ENCODE measurements around the gene CSRP2.

CSRP2 gene

DNA sequence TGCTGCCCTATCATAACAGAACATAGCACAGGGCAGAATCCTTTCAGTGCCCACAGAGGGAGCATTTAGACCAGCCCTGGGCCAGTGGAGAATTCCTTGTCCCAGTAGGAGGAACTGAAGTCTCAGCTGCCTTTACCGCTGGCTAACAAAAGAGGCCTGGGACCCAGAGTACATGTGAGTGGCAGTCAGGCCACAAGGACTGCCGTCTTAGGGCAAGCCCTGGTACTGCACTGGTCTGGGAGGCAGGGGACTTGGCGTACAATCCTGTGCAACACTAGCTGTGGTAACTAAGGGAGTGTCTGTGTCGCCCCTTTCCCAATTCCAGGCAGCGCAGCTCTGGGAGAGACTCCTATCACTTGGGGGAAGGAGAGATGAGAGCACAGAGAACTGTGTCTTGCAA is 17.0 kb upstream of the CSRP2 start:
- TF ChIP-seq, protein P1, sequence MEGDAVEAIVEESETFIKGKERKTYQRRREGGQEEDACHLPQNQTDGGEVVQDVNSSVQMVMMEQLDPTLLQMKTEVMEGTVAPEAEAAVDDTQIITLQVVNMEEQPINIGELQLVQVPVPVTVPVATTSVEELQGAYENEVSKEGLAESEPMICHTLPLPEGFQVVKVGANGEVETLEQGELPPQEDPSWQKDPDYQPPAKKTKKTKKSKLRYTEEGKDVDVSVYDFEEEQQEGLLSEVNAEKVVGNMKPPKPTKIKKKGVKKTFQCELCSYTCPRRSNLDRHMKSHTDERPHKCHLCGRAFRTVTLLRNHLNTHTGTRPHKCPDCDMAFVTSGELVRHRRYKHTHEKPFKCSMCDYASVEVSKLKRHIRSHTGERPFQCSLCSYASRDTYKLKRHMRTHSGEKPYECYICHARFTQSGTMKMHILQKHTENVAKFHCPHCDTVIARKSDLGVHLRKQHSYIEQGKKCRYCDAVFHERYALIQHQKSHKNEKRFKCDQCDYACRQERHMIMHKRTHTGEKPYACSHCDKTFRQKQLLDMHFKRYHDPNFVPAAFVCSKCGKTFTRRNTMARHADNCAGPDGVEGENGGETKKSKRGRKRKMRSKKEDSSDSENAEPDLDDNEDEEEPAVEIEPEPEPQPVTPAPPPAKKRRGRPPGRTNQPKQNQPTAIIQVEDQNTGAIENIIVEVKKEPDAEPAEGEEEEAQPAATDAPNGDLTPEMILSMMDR (IDR thresholded peaks at IDR 0.05; ENCODE audit: borderline replicate concordance, control extremely low read depth, extremely low read depth, insufficient read depth, missing control alignments): no peak
- no peak for DNase-seq (ENCODE audit: low spot score)
- in situ Hi-C loops (cut with MboI; ENCODE audit: low sequenced_read_pairs, unreplicated experiment): no loop called here

DNA sequence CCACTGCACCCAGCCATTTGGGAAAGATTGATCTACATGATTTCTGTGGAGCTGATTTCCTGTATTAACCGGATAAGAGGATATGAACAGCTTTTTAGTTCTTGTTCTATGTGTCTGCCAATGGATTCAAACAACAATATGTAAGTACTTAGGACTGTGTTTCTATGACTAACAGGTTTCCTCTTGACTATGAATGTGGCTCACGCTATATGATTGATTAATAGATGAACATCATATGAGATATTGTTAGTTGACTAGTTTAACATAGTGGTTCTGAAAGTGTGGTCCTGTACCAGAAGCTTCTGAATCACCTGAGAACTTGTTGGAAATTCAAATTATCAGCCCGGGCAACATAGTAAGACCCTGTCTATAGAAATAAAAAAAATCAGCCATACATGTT is 12.8 kb upstream of the CSRP2 start:
- in situ Hi-C loops (cut with MboI; ENCODE audit: low sequenced_read_pairs, unreplicated experiment): no loop called here
- no peak for DNase-seq (ENCODE audit: low spot score)
- TF ChIP-seq, protein P1 (IDR thresholded peaks at IDR 0.05; ENCODE audit: borderline replicate concordance, control extremely low read depth, extremely low read depth, insufficient read depth, missing control alignments): no peak

DNA sequence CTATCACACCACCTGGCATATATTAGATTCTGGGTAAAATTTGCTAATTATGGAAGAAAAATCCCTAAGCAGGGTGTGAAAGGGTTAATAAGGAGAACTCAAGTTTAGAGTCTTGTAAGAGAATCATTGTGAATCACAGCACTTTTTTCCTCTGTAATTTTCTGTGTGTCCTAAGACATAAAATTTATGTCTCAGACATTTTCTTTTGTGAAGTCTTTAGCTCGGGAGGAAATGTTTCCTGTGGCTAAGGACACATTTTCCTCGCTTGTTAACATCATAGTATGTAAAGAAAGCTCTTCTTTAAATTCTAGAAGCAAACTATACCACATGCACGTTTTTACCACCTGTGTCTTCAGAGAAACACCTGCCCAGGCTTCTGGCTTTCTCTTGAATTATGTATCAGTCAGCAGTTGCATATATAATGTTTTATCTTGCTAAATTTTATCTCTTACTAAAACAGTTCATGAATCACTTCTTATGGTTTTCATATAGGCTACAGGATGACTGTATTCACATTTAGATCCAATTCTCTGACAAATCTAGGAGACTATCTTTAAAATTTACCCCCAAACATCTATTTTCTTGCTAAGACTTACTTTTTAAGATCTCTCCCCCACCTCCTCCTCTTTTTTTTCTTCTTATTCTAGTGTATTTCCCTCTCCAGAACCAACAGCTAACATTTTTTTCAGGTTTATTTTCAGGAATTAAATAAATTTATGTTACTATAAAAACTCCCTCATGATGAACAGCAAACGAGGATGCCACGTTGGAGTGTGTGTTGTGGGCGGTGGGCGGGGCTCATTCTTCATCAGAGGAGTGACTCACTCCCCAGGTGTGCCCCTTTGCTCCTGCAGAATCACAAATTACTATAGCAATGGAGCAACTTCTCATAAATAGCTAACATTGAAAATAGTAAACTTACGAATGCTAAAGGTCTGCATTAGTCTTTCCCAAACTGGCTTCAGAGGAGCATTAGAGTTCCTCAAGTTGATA is 11.6 kb upstream of the CSRP2 start:
- in situ Hi-C loops (cut with MboI; ENCODE audit: low sequenced_read_pairs, unreplicated experiment): no loop called here
- DNase-seq (ENCODE audit: low spot score): no peak
- TF ChIP-seq, protein P1 (IDR thresholded peaks at IDR 0.05; ENCODE audit: borderline replicate concordance, control extremely low read depth, extremely low read depth, insufficient read depth, missing control alignments): no peak

DNA sequence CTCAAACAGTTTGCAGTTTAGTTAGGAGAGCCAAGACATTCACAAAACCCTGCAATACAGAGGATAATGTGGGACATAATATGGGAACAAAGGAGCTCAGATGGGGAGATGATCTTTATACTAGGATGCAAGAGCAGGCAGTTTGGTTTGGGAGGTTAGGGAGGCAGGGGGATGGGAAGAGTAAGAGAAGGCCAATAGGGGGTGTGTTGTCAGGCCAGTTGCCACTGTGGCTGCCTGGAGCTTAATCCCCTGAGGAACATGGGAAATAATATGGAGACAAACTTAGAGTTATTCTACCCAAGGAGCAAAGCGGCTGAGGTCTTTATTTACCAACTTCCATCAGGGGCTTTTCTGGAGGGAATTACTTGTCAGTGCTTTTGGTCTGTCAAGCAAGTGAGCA is 10.0 kb upstream of the CSRP2 start:
- DNase-seq (ENCODE audit: low spot score): no peak
- TF ChIP-seq, protein P1 (IDR thresholded peaks at IDR 0.05; ENCODE audit: borderline replicate concordance, control extremely low read depth, extremely low read depth, insufficient read depth, missing control alignments): no peak
- in situ Hi-C loops (cut with MboI; ENCODE audit: low sequenced_read_pairs, unreplicated experiment): no loop called here

DNA sequence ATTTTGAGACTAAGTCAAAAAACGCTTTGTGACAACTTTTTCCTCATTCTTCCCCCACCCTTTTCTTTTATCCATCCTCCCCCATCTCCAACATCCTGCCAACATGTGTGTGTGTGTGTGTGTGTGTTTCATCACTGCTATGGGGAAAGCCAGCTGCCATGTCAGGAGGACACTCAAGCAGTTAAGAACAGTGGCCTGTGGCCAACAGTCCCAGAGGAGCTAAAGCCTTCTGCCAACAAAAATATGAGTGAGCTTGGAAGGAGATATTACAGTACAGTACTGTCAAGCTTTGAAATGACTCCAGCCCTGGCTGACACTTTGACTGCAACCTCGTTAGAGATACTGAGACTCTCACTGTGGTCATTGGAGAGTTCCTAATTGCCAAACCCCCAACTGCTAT is 5.0 kb upstream of the CSRP2 start:
- no peak for DNase-seq (ENCODE audit: low spot score)
- TF ChIP-seq, protein P1 (IDR thresholded peaks at IDR 0.05; ENCODE audit: borderline replicate concordance, control extremely low read depth, extremely low read depth, insufficient read depth, missing control alignments): no peak
- in situ Hi-C loops (cut with MboI; ENCODE audit: low sequenced_read_pairs, unreplicated experiment): no loop called here

DNA sequence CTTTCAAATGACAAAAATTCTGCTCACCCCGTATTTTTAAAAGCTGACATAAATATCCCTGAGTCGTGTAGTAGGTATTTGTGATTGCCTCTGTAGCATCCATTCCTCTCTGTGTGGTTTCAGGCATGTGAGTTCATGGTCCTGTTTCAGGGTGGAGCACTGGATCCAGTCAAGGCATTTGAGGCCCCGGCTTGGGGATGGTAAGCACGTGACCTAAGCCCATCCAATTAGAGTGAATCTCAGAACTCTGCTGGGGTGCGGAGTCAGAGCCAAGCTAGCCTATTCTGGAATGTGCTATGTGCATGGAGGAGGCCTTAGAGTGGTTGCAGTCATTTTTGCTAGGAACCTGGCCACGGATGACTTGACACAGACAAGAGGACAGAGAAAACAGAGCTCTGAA is 4.3 kb upstream of the CSRP2 start:
- in situ Hi-C loops (cut with MboI; ENCODE audit: low sequenced_read_pairs, unreplicated experiment): no loop called here
- TF ChIP-seq, protein P1 (IDR thresholded peaks at IDR 0.05; ENCODE audit: borderline replicate concordance, control extremely low read depth, extremely low read depth, insufficient read depth, missing control alignments): no peak
- no peak for DNase-seq (ENCODE audit: low spot score)

Measured in GM13976 (cell line).